ENCODE measurements around the gene PEAK3. TPM values are rescaled to one million over a fixed set of nuclear protein-coding genes. Genes with fewer than 3 reads are reported as not detected.

The PEAK3 gene
- total RNA-seq, 1 experiment from 2014 or later = 0.35 TPM

DNA sequence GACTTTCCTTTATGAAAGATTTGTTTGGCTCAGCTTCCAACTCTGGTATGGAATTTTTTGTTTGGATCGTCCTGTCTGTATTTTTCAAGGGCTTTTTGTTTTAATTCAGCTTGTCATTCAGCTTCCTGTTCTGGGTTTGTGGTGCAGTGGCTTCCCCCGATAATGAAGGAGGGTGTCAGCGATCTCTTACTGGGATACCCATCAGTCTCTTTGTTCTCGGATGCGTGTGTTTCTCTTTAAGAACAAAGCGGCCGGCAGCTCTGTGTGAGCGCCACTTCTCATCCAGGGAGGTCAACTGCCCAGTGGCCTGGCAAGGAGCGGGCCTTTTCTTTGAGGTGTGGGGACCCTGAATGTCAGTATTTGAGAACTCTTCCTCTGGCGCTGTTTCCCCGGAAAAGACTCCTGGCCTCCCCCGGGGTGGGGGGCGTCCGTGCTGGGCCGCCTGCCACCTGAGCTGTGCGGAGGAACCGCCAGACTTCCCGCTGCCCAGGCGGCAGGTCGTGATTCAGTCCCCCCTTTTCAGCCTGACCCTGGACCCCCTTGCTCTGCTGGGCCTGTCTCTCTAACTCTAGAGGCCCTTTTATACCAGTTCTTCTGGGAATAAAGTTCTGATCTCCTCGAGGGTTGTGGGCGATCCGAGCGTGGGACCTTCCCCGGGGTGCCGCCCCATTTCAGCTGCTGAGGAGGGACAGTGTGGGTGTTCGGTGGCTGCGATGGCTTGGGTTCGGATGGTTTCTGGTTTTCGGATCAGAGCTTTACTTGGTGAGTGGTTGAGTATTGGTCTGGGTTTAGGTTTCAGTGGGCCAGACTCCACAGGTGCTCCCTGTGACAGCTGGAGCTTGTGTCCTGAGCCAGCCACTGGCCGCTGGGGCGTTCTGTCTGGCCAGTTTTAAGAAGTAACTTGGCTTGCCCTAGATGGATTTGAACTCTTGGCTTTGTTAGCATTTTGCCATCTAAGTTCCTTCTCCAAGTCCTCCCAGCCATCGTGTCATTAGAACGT lies 41.9 kb downstream of the PEAK3 start:
- no peak for DNase-seq (ENCODE audit: low read depth)

DNA sequence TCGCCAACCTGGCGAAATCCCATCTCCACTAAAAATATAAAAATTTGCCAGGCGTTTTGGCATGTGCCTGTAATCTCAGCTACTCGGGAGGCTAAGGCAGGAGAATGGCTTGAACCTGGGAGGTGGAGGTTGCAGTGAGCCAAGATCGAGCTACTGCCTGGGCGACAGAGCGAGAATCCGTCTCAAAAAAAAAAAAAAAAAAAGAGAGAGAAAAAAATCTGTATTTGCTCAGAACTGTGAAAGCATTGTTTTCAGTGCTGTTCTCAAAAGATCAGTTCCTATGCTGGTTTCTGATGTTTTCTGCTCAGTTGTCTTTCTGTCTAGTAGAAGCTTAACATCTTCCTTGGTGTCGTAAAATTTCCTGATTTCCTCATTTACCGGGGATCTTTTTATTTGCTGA lies 42.8 kb downstream of the PEAK3 start:
- DNase-seq (ENCODE audit: low read depth) = no peak

DNA sequence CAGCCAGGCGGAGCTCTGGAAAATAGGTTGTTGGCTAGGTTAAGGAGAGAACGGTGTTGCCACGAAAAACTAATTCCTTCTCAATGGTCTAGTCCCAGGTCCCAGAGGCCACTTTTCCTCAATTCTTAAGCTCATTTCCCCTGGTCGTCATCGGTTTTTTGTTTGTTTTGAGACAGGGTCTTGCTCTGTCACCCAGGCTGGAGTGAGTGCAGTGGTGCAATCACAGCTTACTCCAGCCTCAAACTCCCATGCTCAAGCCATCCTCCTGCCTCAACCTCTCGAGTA lies 44.2 kb downstream of the PEAK3 start:
- DNase-seq (ENCODE audit: low read depth) = no peak

DNA sequence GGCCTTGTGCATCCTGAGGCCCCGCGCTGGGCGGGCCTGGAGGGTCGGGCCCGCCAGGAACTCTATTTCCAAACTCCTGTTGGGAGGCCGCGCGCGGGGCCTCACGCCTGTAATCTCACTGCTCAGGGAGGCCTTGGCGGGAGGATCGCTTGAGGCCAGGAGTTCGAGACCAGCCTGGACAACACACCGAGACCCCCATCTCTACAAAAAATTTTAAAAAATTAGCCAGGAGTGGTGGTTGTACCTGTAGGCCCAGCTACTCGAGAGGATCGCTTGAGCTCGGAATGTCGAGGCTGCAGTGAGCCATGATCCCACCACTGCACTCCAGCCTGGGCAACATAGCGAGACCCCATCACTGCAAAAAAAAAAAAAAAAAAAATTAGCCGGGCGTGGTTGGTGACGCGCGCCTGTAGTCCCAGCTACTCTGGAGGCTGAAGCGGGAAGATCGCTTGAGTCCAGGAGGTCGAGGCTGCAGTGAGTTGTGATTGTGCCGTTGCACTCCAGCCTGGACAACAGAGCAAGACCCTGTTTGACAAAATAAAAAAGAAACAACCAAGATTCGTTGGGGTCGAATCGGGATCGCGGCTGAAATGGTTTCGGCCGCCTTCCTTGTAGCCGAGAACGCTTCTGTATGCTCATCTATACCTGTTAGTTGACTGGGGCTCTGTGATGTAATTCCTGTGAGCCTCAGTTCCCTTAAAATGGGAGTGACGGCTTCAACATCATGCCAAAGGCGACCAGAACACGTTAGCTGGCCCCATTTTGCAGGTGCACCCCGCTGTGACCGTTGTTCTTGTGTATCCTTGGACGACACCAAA lies 44.7 kb downstream of the PEAK3 start:
- peak; percentile 38 for DNase-seq (ENCODE audit: low read depth)

DNA sequence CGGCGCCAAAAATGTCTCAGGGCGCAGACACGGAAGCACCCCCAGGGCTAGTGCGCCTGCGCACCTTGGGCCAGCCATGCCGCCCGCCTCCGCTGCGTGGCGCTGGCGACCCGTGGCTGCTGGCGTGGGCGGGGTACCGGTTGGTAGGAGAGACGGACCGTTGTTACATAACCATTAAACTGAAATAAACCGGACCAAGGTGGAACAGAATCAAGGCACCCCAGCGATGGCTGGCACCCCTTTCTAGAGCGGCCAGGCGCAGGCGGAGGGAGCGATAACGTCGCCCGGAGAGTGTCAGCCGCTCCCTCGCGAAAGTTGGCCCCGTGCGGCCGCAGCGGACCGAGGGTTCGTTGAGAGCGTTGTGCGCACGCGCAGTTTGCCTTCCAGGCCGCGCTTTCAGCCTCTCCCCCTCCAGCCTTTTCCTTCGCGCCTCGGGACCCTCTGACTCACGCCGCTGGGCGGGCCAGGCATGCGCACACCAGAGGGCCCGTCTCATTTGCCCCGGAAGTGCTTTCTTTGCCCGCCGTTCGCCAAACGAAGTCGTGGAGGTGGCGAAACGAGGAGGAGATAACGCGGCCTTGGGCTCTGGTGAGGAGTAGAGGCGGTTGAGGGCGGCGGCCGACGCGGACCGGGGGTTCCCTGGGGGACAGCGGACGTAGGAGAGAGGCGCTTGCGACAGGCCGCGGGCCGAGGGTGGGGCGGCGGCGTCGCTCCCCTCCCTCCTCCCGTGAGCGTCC lies 45.5 kb downstream of the PEAK3 start, which contains the start of the genes PLEKHJ1 and SF3A2:
PLEKHJ1 (minus strand) TSS at position 16 of the 737 bp plus-strand sequence. CDS start 81 bp downstream, outside the sequence.
SF3A2 (plus strand) TSS at position 511 of the 737 bp plus-strand sequence. CDS start 6,595 bp downstream, outside the sequence.
- peak; percentile 96 for DNase-seq (ENCODE audit: low read depth)

DNA sequence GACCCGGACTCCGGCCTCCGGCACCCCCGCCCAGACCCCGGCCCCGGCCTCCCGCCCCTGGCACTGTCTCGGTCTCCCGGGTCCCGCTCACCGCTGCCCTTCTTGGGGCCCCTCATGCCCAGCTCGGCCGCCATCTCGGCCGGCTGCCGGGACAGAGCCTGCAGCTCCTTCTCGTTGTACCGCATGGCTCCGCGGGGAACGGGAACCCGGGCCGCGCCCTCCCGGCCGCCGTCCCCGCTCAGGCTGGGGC lies 46.0 kb downstream of the PEAK3 start:
- no peak for DNase-seq (ENCODE audit: low read depth)

DNA sequence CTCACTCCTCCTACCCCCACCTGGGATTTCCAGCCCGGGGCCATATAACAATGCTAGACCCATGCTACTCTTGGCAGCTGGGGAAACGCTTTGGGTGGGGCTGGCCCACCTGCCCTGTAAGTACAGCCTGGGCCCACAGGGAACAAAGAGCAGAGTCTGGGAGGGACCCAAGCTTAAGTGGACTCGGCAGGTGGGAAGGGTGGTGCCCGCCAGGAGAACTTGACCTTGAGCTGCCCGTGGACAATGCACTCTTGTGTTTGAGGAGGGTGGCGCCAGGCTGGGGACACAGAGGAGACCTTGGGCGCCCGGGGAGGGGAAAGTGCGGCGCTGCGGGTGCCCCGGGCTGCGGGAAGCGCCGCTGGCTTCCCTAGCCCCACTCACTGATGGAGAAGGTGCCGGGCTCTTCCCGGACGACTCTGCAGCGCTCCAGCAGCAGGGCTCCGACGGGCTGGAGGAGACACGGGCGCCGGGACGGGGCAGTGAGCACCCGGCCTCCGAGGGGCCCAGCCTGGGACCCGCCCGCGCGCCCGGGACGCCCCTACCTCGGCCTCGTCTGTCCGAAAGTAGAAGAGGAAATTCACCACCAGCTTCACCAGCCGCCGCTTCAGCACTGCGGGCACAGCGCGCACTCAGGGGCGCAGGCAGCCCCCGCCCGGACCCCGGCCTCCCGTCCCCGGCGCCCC lies 46.5 kb downstream of the PEAK3 start:
- no peak for DNase-seq (ENCODE audit: low read depth)

DNA sequence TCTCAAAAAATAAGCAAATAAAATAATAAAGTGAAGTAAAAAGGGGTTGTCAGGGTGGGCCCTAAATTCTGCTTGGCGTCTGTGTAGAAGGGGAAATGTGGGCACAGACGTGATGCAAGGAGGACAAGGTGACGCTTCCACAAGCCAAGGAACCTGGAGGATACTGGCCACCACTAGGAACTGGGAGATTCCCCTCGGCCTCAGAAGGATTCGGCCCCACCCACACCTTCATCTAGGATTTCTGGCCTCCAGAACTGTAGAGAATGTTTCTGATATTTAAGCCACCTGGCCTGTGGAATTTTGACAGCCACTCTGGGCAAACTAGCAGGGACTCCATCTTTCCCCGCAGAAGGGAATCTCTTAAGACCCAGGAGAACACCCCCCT lies 47.0 kb downstream of the PEAK3 start:
- no peak for DNase-seq (ENCODE audit: low read depth)

DNA sequence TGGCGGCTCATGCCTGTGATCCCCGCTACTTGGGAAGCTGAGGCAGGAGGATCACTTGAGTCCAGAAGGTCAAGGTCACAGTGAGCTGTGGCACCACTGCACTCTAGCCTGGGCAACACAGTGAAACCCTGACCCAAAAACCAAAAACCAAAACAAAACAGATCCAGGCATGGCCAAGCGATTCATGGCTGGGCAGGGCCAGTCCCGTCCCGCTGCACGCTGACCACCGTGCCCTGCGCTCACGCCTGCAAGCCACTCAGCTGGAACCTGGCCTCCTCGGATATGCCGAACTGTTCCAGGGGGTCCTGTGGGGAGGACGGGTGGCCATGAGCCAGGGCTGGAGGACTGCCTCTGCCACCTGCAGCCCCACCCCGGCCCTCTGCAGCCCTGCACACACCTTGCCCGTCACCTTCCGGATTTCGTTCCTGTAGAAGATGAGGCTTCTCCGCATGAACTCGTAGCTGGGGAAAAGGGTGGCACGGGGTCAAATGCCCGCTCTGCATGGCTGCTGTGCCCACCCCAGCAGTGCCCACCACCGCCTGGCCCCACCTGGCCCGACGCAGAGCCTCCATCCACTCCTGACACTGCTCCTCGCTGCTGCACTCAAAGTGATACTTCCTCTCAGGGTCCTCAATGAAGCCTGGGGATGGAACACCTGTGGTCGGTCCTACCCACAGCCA lies 48.2 kb downstream of the PEAK3 start:
- no peak for DNase-seq (ENCODE audit: low read depth)

DNA sequence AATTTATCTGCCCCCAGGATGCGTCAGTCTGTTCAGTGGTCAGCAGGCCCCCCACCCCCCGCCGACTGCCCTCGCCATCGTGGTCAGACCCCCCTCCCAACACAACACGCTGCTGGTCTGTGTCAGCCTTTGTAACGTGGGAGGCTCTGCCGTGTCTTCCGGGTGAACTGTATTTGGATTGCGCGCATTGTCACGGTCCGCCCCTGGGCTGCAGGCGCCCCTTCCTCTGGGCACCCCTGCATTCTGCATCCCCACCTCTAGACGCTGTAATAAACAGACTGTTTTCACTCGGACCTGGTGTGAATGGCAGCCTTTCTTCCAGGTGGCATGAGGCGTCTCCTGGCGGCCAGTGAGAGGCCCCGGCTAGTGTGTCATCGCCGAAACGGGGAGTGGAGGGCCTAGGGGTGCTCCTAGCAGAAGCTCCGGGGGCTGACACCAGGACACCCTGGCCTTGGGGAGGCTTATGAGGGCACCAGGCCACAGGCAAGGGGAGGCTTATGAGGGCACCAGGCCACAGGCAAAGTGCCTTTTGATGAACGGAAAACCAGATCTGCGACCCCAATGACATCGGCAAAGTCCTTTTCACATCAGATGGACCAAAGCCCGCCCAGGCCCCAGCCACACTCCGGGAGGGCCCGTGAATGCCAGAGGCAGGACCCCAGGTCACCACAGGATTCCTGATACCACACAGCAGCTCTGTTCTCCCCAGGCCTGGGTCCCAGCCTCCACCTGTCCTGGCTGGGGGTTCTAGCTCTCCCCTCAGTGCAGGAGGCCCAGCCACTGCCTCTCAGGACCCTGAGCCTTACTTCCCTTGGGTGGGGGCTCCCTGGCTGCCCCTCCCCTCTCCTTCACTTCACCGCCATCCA lies 49.5 kb downstream of the PEAK3 start:
- DNase-seq (ENCODE audit: low read depth) = no peak

DNA sequence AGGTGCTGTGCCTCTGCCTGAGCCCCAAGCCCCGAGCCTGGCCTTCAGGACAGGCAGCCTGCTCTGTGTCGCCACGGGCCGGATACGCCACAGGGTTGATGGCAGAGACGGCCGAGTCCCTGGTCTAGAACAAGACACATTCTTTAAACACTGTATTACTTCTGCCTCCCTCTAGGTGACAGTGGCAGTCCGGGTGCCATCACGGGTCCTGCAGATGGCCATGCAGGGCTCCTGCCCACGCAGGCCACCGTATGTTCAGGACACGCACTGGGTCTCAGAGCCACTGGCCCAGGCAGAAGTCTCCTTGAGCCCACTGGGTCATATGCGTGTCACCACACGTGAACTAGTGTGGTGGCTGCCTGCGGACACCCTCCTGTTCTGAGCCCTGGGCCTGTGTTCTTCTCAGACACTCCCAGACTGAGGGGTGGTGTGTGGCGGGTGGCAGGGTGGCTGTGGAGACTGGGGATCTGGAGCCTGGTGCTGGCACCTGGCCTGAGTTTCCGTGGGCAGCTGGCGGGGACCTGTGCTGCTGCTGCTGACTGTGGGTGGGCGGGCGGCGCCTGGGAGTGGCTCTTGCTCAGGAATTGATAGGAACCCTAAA lies 50.3 kb downstream of the PEAK3 start:
- no peak for DNase-seq (ENCODE audit: low read depth)

DNA sequence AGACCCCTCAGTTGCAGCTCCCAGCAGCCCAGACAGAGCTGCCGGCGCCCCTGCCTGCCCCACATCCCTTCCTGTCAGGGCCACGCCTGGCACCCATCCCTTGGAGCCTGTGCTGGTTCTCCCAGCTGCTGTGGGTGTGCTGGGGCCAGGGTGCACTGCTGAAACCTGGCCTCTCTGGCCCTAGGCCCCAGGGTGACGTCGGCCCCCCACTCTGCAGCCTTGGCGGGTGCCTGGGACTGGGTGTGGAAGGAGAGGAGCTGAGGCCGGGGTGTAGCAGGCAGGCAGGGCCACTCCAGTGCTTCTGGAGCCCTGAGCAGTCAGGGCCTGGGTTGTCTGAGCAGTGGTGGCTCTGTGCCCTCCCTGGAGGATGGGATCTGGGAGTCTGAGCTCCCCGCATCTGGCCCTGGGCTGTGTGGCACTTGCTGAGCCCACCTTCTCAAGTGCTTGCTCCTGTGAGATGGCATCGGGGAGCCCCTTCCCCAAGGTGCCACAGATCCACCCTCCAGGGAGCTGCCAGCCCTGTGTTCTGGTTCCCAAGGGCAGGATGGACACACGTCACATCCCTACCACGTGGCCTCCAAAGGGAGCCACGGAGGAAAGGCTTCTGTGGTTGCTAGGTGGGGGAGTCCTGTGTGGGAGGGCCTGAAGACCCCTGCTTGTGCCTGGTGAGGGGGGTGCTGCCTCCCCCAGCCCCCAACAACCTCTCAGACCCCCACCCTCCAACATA lies 51.0 kb downstream of the PEAK3 start:
- no peak for DNase-seq (ENCODE audit: low read depth)

DNA sequence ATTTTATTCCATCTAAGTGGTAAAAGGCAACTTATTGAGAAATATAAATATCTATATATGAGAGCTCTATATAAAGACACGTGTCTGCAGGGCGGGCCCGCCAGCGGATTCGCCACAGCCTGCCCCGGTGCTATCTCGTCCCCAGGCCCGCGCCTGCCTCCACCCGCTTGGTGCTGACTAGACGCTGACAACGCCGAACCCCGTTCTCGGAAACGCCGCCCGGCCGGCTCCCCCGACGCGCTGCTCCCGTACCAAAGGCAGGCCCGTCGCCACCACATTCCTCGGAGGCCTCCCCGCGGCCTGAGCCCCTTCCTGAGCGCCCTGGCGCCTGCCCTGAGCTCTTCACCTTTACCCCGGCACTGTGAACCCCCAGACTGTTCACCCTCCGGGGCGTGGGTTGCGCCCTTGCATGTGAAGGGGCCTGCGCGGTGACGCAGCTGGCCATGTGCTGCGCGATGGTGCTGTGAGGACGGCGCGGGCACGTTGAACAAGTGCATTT lies 51.9 kb downstream of the PEAK3 start:
- DNase-seq (ENCODE audit: low read depth) = no peak

DNA sequence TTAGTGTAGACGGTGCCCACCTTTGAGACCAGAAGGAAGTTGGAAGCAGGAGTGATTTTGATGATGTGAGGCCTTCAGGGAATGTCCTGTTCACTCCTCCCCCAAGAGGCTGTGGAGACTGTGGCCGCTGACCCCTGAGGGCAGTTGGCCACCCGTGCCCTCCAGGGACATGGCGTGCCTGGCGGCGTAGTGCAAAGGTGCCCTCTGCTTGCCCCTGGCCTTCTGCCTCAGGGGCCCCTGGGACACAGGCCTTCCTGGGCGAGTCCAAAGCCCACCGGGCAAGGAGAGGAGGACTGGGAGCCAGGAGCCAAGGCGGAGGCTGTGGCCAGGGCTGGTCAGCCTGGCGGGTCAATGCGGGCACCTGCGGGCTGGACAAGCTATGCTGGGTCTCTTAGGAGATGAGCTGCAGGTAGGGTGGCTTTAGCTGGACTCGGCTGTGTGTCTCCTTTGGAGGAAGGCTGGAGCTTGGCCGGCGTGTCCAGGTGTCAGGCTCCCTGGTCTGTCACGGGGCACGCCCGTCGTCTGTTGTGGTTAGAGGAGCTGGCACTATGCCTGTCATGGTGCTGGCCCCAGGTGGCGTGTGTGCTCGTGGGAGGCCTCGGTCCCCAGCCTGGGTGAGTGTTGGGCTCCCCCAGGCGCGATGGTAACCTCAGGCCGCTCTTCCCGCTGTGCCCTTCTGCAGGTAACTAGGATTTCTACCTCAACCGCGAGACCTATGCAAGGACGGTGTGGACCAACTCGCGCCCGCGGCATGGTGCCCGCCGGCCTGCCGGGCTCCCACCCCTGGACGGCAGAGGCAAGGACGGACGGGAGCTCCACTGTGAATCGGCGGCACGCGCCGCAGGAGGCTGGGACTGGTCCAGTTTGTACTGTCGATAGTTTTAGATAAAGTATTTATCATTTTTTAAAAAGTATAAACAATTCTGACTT lies 52.6 kb downstream of the PEAK3 start:
- no peak for DNase-seq (ENCODE audit: low read depth)

DNA sequence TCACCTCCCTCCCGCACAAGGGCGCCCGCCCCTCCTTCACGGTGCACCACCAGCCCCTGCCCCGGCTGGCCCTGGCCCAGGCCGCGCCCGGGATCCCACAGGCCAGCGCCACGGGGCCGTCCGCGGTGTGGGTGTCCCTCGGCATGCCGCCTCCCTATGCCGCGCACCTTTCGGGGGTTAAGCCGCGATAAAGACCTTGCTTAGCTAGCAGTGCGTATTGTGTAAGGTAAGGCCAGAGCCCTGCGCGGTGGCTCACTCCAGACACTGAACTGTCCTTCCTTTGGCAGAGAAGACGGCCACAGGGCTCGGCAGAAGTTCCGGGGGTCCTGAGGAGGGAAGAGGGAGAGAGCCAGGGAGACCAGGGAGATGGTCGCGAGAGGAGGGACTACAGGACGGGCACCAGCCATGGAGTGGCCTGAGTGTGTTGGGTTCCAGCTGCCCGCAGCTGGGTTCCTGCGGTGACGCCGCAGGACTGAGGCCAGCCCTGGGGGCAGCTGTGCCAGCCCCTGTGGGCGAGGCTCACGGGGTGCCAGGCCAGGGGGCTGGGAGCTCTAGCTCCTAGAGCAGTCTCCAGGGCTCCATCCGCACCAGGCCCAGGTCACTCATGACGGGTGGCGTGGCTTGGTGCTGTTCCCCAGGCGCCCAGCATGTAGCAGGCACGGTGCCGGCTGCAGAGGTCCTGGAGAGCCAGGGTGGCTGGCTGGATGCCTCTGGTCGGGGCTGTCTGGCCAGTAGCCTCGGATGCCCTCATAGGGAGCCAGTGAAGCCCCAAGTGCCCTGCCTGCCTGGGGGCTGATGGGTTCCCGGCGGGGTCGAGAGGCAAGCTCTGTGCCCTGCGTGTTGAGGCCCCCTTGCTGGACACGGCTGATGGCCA lies 53.6 kb downstream of the PEAK3 start:
- DNase-seq (ENCODE audit: low read depth) = no peak

Measured in HT1080 (cell line).